OCI-LY1 (cell line): Measurements from ENCODE around the gene LAMC2.

Experiments
- H2AFZ ChIP-seq: fragments of 200-600 bp; sonication (generic), shearing (Covaris generic); 2 replicates; pipeline ENCODE4 v1.6.0; 2014; ENCODE audit warnings: antibody characterized with exemption, mild to moderate bottlenecking, low read length
- H3F3A ChIP-seq: fragments of 200-600 bp; sonication (generic), shearing (Covaris generic); 2 replicates; pipeline ENCODE4 v1.6.0; 2014; ENCODE audit warnings: mild to moderate bottlenecking, antibody characterized with exemption, low read length, moderate library complexity; ENCODE audit not compliant: insufficient read depth
- H3K27ac ChIP-seq: fragments of 200-600 bp; sonication (generic); 2 replicates; pipeline ENCODE4 v1.5.1; 2014; ENCODE audit warnings: low read length, mixed run types, mild to moderate bottlenecking, low read depth; ENCODE audit not compliant: poor library complexity, severe bottlenecking
- H3K27me3 ChIP-seq: fragments of 200-600 bp; sonication (generic); 2 replicates; pipeline ENCODE4 v1.6.0; 2014; ENCODE audit warnings: antibody characterized with exemption, mild to moderate bottlenecking, low read length, moderate library complexity; ENCODE audit not compliant: insufficient read depth
- H3K36me3 ChIP-seq: fragments of 200-600 bp; sonication (generic); 2 replicates; pipeline ENCODE4 v1.6.1; 2014; ENCODE audit warnings: mild to moderate bottlenecking, antibody characterized with exemption, low read length, moderate library complexity, mixed read lengths; ENCODE audit not compliant: insufficient read depth
- H3K4me1 ChIP-seq: fragments of 200-600 bp; sonication (generic); 2 replicates; pipeline ENCODE4 v1.5.1; 2014; ENCODE audit warnings: mild to moderate bottlenecking, low read length, moderate library complexity; ENCODE audit not compliant: insufficient read depth, severe bottlenecking
- H3K4me2 ChIP-seq: fragments of 200-600 bp; sonication (generic), shearing (Covaris generic); 2 replicates; pipeline ENCODE4 v1.6.1; 2014; ENCODE audit warnings: low read length
- H3K4me3 ChIP-seq: fragments of 200-600 bp; sonication (generic); 2 replicates; pipeline ENCODE4 v1.5.1; 2014; ENCODE audit warnings: low read length, low read depth, mild to moderate bottlenecking, mixed read lengths; ENCODE audit not compliant: poor library complexity, severe bottlenecking
- H3K79me2 ChIP-seq: fragments of 200-600 bp; shearing (Covaris generic); 2 replicates; pipeline ENCODE4 v1.6.1; 2016; ENCODE audit warnings: mixed run types, low read length, mixed read lengths; ENCODE audit not compliant: insufficient read depth
- H3K9ac ChIP-seq: fragments of 200-600 bp; sonication (generic), shearing (Covaris generic); 2 replicates; pipeline ENCODE4 v1.6.1; 2014; ENCODE audit warnings: mild to moderate bottlenecking, low read length, mixed read lengths
- H3K9me2 ChIP-seq: fragments of 200-600 bp; sonication (generic), shearing (Covaris generic); 2 replicates; pipeline ENCODE4 v1.6.1; 2014; ENCODE audit warnings: low read depth, mild to moderate bottlenecking, low read length, mixed read lengths
- H3K9me3 ChIP-seq: fragments of 200-600 bp; shearing (Covaris generic); 2 replicates; pipeline ENCODE4 v1.6.1; 2014; ENCODE audit warnings: low read length, mixed read lengths
- H4K20me1 ChIP-seq: fragments of 200-600 bp; sonication (generic), shearing (Covaris generic); 2 replicates; pipeline ENCODE4 v1.6.0; 2016; ENCODE audit warnings: mild to moderate bottlenecking, low read length; ENCODE audit not compliant: insufficient read depth
- EZH2 ChIP-seq: fragments of 200-600 bp; sonication (generic), shearing (Covaris generic); IDR thresholded peaks from 2 replicates; pipeline ENCODE4 v1.8.0; 2017; ENCODE audit warnings: borderline replicate concordance, mixed run types, mild to moderate bottlenecking, antibody characterized with exemption, low read length, moderate library complexity, mixed read lengths
- TF ChIP-seq, protein P1 (sequence below): fragments of 200-600 bp; sonication (generic), shearing (Covaris generic); IDR thresholded peaks from 2 replicates; pipeline ENCODE4 v1.5.1; 2017; ENCODE audit warnings: mild to moderate bottlenecking, antibody characterized with exemption, low read length, moderate library complexity, mixed read lengths

LAMC2 gene

DNA sequence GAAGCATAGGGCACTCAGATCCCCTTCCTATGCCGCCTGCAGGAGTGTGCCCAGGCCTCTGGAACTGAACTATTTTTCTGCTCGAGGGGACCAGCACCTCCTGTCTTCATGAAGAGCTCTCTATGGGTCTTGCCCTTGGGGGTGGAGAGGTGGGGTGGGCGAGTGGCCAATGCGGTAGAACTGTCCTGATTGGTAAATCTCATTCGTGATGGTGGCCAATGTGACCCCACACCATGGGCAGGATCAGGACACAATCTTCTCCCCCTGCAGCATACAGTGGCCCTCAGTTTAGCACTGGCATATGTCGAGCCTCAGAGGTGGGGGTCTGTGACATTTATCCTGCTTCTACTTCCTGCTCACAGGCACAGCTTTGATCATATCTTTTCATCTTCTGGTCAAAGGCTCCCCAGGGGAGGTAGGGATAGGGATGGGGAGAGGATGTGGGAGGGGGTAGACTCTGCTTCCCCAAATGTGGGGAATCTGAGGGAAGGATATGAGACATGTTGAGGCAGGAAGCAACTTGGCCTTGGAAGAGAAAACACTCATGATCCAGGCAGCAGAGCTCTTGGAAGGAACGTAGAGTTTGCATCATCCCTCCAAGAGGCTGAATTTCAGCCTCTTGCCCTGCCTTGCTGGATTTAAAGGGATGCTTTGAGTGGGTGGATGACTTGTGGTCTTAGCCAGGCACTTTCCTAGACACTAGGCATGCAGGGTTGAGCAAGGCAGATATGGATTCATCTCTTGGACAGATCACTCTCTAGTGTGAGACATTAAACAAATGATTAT is 81.8 kb downstream of the LAMC2 start:
- H3K4me1 ChIP-seq, result no peaks in the 10 kb centered on the region
- no peaks in the 10 kb centered on the region; the same call in 1 of the 2 replicates for H3K27me3 ChIP-seq
- H3K27ac ChIP-seq, result no peak overlapping the region
- H3K9me3 ChIP-seq, result no peaks in the 10 kb centered on the region
- no peak overlapping the region for H3K4me2 ChIP-seq
- H3K36me3 ChIP-seq, result no peaks in the 10 kb centered on the region
- no peak for TF ChIP-seq EZH2
- TF ChIP-seq, protein P1, sequence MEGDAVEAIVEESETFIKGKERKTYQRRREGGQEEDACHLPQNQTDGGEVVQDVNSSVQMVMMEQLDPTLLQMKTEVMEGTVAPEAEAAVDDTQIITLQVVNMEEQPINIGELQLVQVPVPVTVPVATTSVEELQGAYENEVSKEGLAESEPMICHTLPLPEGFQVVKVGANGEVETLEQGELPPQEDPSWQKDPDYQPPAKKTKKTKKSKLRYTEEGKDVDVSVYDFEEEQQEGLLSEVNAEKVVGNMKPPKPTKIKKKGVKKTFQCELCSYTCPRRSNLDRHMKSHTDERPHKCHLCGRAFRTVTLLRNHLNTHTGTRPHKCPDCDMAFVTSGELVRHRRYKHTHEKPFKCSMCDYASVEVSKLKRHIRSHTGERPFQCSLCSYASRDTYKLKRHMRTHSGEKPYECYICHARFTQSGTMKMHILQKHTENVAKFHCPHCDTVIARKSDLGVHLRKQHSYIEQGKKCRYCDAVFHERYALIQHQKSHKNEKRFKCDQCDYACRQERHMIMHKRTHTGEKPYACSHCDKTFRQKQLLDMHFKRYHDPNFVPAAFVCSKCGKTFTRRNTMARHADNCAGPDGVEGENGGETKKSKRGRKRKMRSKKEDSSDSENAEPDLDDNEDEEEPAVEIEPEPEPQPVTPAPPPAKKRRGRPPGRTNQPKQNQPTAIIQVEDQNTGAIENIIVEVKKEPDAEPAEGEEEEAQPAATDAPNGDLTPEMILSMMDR, result no peak
- H2AFZ ChIP-seq, result no peak overlapping the region
- no peaks in the 10 kb centered on the region for H4K20me1 ChIP-seq
- H3K9me2 ChIP-seq, result no peaks in the 10 kb centered on the region
- no peak overlapping the region for H3K4me3 ChIP-seq
- H3K79me2 ChIP-seq, result no peaks in the 10 kb centered on the region
- no peak overlapping the region for H3K9ac ChIP-seq
- H3F3A ChIP-seq, result no peaks in the 10 kb centered on the region

- Histone ChIP-seq H3K27me3 (no peaks in the 10 kb centered on the region), H3K9me3 (no peaks in the 10 kb centered on the region), H3K9ac (no peak overlapping the region), H4K20me1 (no peaks in the 10 kb centered on the region), H3K4me2 (no peak overlapping the region), H3K4me1 (no peaks in the 10 kb centered on the region), H3K79me2 (no peaks in the 10 kb centered on the region), H2AFZ (no peak overlapping the region), H3K9me2 (no peaks in the 10 kb centered on the region), H3K36me3 (no peaks in the 10 kb centered on the region), H3F3A (no peaks in the 10 kb centered on the region), H3K27ac (no peak overlapping the region), H3K4me3 (no peak overlapping the region)
- no peak for TF ChIP-seq EZH2
- TF ChIP-seq, protein P1, result no peak
Observed at GRCh38 chr1:183270541-183271141, 84.6 kb downstream of the LAMC2 start.

GRCh38 chr1:183272390-183272848 is 86.4 kb downstream of the LAMC2 start:
- Histone ChIP-seq H3K4me2 (no peak overlapping the region), H3K36me3 (no peaks in the 10 kb centered on the region), H3K27ac (no peak overlapping the region), H3K27me3 (no peaks in the 10 kb centered on the region), H3K9me3 (no peaks in the 10 kb centered on the region), H3F3A (no peaks in the 10 kb centered on the region), H2AFZ (no peak overlapping the region), H4K20me1 (no peaks in the 10 kb centered on the region), H3K4me1 (no peaks in the 10 kb centered on the region), H3K9ac (no peak overlapping the region), H3K4me3 (no peak overlapping the region), H3K9me2 (no peaks in the 10 kb centered on the region), H3K79me2 (no peaks in the 10 kb centered on the region)
- TF ChIP-seq, protein P1, result no peak
- no peak for TF ChIP-seq EZH2
